Ovary (tissue), 3 donors: ENCODE results near the gene MXRA5.

Experiments
- EP300 ChIP-seq: sonication (generic); formaldehyde crosslinking; IDR thresholded peaks from one replicate; pipeline ENCODE4 v1.6.1; 2017; ENCODE audit warnings: antibody characterized with exemption
- TF ChIP-seq, protein P1 (sequence below), 3 donors: fragments of 450-650 bp in 2 of 3; fragments of 200-600 bp in 1 of 3; IDR thresholded peaks; one replicate each; pipeline versions ENCODE4 v1.5.1 to v1.8.0; 2016 to 2022; ENCODE audit warnings: antibody characterized with exemption in 3 of 3, mild to moderate bottlenecking in 1 of 3
- donor health status: DM: no; HTN: no; CAD: no.

DNA sequence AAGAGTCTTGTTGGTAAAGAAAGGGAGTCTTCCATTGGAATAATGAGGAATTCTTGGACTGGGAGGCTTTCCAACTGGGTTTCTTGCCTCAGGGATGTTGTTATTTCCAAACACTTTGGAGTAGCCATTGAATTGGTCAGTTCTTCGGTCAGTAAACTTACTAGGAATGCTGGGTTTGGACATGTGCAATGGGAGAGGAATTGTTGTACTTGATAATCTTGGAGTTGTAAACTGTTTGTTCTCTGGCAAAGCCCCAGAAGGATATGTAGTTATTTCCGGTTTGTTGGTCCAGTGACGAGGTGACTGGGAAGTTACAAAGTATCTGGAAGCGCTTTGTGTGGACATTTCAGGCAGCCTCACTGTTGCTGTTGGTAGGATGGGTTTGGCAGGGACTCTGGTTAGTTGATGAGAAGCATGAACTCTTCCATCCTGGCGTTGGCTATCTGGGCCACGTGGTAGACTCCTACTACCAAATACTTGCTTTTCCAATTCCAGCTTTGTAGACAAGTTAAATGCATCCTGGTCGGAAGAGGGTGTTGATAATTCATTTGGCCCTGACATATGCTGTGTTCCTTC, 25.9 kb downstream of the MXRA5 start:
- TF ChIP-seq, protein P1, sequence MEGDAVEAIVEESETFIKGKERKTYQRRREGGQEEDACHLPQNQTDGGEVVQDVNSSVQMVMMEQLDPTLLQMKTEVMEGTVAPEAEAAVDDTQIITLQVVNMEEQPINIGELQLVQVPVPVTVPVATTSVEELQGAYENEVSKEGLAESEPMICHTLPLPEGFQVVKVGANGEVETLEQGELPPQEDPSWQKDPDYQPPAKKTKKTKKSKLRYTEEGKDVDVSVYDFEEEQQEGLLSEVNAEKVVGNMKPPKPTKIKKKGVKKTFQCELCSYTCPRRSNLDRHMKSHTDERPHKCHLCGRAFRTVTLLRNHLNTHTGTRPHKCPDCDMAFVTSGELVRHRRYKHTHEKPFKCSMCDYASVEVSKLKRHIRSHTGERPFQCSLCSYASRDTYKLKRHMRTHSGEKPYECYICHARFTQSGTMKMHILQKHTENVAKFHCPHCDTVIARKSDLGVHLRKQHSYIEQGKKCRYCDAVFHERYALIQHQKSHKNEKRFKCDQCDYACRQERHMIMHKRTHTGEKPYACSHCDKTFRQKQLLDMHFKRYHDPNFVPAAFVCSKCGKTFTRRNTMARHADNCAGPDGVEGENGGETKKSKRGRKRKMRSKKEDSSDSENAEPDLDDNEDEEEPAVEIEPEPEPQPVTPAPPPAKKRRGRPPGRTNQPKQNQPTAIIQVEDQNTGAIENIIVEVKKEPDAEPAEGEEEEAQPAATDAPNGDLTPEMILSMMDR (IDR thresholded peaks at IDR 0.05) = no peak
- TF ChIP-seq EP300 = no peak
